IMR-90 (cell line): ENCODE data around the gene TMEM50B. TPM values are rescaled to one million over a fixed set of nuclear protein-coding genes. Genes with fewer than 3 reads are reported as not detected.

Experiments used
- ATAC-seq: fragments of 200-7000 bp; cut with Tn5 transposase; 2 replicates; pipeline ENCODE4 v1.9.1; 2020; ENCODE audit warnings: low read depth, mild to moderate bottlenecking, moderate library complexity
- BruUV-seq: library from RNA; stranded (reverse); fragments of 400-500 nt; replicated peaks from 2 replicates; lab custom pipeline; 2021; lab: Mats Ljungman, UMichigan
- CTCF ChIA-PET: fragments of 300-600 bp; formaldehyde crosslinking; extraction: SDS; loops from one replicate; lab custom pipeline; 2021; ENCODE audit warnings: antibody characterized with exemption; lab: Yijun Ruan, JAX
- POLR2A ChIA-PET: fragments of 300-600 bp; sonication (Branson Sonifier 250); formaldehyde crosslinking; loops from one replicate; lab custom pipeline; 2022; ENCODE audit warnings: antibody characterized with exemption; ENCODE audit not compliant: unreplicated experiment; lab: Charles Lee
- DNase-seq: peaks from one replicate; pipeline ENCODE4 v3.0.0; 2013
- H2AFZ ChIP-seq: replicated peaks from 2 replicates; pipeline ENCODE3; 2013; ENCODE audit warnings: low read length, mild to moderate bottlenecking; ENCODE audit not compliant: poor library complexity
- H2AK5ac ChIP-seq: 2 replicates; pipeline ENCODE4 v1.6.1; 2013; ENCODE audit warnings: low read depth, low read length, inconsistent platforms
- H2AK9ac ChIP-seq: replicated peaks from 2 replicates; pipeline ENCODE3; 2013; ENCODE audit warnings: mild to moderate bottlenecking, low read depth, low read length, moderate library complexity; ENCODE audit not compliant: poor library complexity
- H2BK120ac ChIP-seq: 2 replicates; pipeline ENCODE4 v1.6.1; 2013; ENCODE audit warnings: low read depth, low read length, inconsistent platforms
- H2BK15ac ChIP-seq: 3 replicates; pipeline ENCODE4 v1.6.1; 2013; ENCODE audit warnings: low read depth, low read length, inconsistent platforms
- H2BK20ac ChIP-seq: 2 replicates; pipeline ENCODE4 v1.6.1; 2013; ENCODE audit warnings: low read depth, mild to moderate bottlenecking, inconsistent platforms, low read length, moderate library complexity
- H2BK5ac ChIP-seq: 2 replicates; pipeline ENCODE4 v1.6.1; 2013; ENCODE audit warnings: mild to moderate bottlenecking, low read depth, low read length, inconsistent platforms; ENCODE audit not compliant: poor library complexity, severe bottlenecking
- H3K14ac ChIP-seq: replicated peaks from 2 replicates; pipeline ENCODE4 v1.6.1; 2013; ENCODE audit warnings: low read depth, low read length, inconsistent platforms
- H3K18ac ChIP-seq: 2 replicates; pipeline ENCODE4 v1.6.1; 2013; ENCODE audit warnings: low read depth, low read length, control low read depth
- H3K23ac ChIP-seq: 2 replicates; pipeline ENCODE4 v1.6.1; 2013; ENCODE audit warnings: low read depth, low read length, inconsistent platforms
- H3K27ac ChIP-seq: 2 replicates; pipeline ENCODE4 v1.5.1; 2013; ENCODE audit warnings: mild to moderate bottlenecking, control low read depth, low read length; ENCODE audit not compliant: insufficient read depth
- H3K27me3 ChIP-seq: 2 replicates; pipeline ENCODE4 v1.6.1; 2013; ENCODE audit warnings: low read length; ENCODE audit not compliant: control insufficient read depth, insufficient read depth
- H3K36me3 ChIP-seq: 2 replicates; pipeline ENCODE4 v1.6.1; 2013; ENCODE audit warnings: low read length, mixed read lengths; ENCODE audit not compliant: control insufficient read depth, insufficient read depth
- H3K4ac ChIP-seq: 2 replicates; pipeline ENCODE4 v1.6.1; 2013; ENCODE audit warnings: low read depth, low read length, inconsistent platforms
- H3K4me1 ChIP-seq: 2 replicates; pipeline ENCODE4 v1.6.1; 2013; ENCODE audit warnings: low read length, mixed read lengths; ENCODE audit not compliant: control insufficient read depth, insufficient read depth
- H3K4me2 ChIP-seq: 2 replicates; pipeline ENCODE4 v1.6.1; 2013; ENCODE audit warnings: low read depth, mild to moderate bottlenecking, control low read depth, low read length, moderate library complexity
- H3K4me3 ChIP-seq: 2 replicates; pipeline ENCODE4 v1.5.1; 2013; ENCODE audit warnings: low read depth, mild to moderate bottlenecking, control low read depth, low read length, moderate library complexity; ENCODE audit not compliant: insufficient read depth
- H3K56ac ChIP-seq: 2 replicates; pipeline ENCODE4 v1.6.1; 2013; ENCODE audit warnings: low read length, inconsistent platforms; ENCODE audit not compliant: insufficient read depth; ENCODE audit errors: extremely low read depth
- H3K79me1 ChIP-seq, 2 experiments: 2 replicates each; pipeline ENCODE4 v1.6.1; 2013; ENCODE audit warnings: low read length in 2 of 2, inconsistent platforms in 1 of 2, low read depth in 1 of 2
- H3K9ac ChIP-seq: 2 replicates; pipeline ENCODE4 v1.6.1; 2013; ENCODE audit warnings: low read depth, low read length, control low read depth
- H3K9me1 ChIP-seq: 2 replicates; pipeline ENCODE4 v1.6.1; 2013; ENCODE audit warnings: low read length, inconsistent platforms; ENCODE audit not compliant: insufficient read depth
- H3K9me3 ChIP-seq: 2 replicates; pipeline ENCODE4 v1.6.1; 2013; ENCODE audit warnings: low read length; ENCODE audit not compliant: control insufficient read depth, insufficient read depth
- H4K20me1 ChIP-seq: 2 replicates; pipeline ENCODE4 v1.6.1; 2013; ENCODE audit warnings: low read length, inconsistent platforms; ENCODE audit not compliant: insufficient read depth
- H4K5ac ChIP-seq: 2 replicates; pipeline ENCODE4 v1.6.1; 2013; ENCODE audit warnings: mild to moderate bottlenecking, low read depth, low read length, control low read depth
- H4K8ac ChIP-seq, 2 experiments: 2 replicates each; pipeline ENCODE4 v1.6.1; 2013; ENCODE audit warnings: low read depth in 2 of 2, low read length in 2 of 2, control low read depth in 1 of 2, inconsistent platforms in 1 of 2
- H4K91ac ChIP-seq: 2 replicates; pipeline ENCODE4 v1.6.1; 2013; ENCODE audit warnings: low read depth, low read length, inconsistent platforms; ENCODE audit not compliant: insufficient read depth
- BHLHE40 ChIP-seq: fragments of 150-350 bp; IDR thresholded peaks from 2 replicates; pipeline ENCODE4 v1.6.1; 2016; ENCODE audit warnings: mild to moderate bottlenecking, low read depth, low read length
- CEBPB ChIP-seq: IDR thresholded peaks from 2 replicates; pipeline ENCODE4 v1.6.1; 2012; ENCODE audit warnings: low read depth, low read length, improper control_type of control experiment
- CHD1 ChIP-seq: IDR thresholded peaks from 2 replicates; pipeline ENCODE4 v1.6.1; 2012; ENCODE audit warnings: low read depth, low read length, improper control_type of control experiment
- CTCF ChIP-seq: conservative IDR thresholded peaks from 2 replicates; pipeline ENCODE4 v1.5.1; 2012; ENCODE audit warnings: mild to moderate bottlenecking, low read depth, low read length, improper control_type of control experiment
- ELK1 ChIP-seq: fragments of 150-350 bp; IDR thresholded peaks from 2 replicates; pipeline ENCODE4 v1.6.1; 2016; ENCODE audit warnings: low read depth, mild to moderate bottlenecking, low read length, moderate library complexity, borderline replicate concordance
- FOS ChIP-seq: fragments of 150-350 bp; IDR thresholded peaks from 2 replicates; pipeline ENCODE4 v1.6.1; 2016; ENCODE audit warnings: low read depth, low read length
- MAFK ChIP-seq: IDR thresholded peaks from 2 replicates; pipeline ENCODE4 v1.6.1; 2012; ENCODE audit warnings: low read depth, low read length, improper control_type of control experiment
- MAZ ChIP-seq: IDR thresholded peaks from 2 replicates; pipeline ENCODE4 v1.6.1; 2012; ENCODE audit warnings: low read depth, mild to moderate bottlenecking, low read length, improper control_type of control experiment, moderate library complexity, borderline replicate concordance
- MXI1 ChIP-seq: IDR thresholded peaks from 2 replicates; pipeline ENCODE4 v1.6.1; 2012; ENCODE audit warnings: low read depth, mild to moderate bottlenecking, low read length, moderate library complexity, borderline replicate concordance
- NFE2L2 ChIP-seq: fragments of 150-350 bp; IDR thresholded peaks from 2 replicates; pipeline ENCODE4 v1.6.1; 2016; ENCODE audit warnings: low read depth, mild to moderate bottlenecking, low read length
- POLR2A ChIP-seq: IDR thresholded peaks from 2 replicates; pipeline ENCODE4 v1.6.1; 2012; ENCODE audit warnings: mild to moderate bottlenecking, low read depth, low read length
- RAD21 ChIP-seq: IDR thresholded peaks from 2 replicates; pipeline ENCODE4 v1.6.1; 2012; ENCODE audit warnings: low read length, improper control_type of control experiment
- RCOR1 ChIP-seq: IDR thresholded peaks from 2 replicates; pipeline ENCODE4 v1.6.1; 2012; ENCODE audit warnings: mild to moderate bottlenecking, low read length, improper control_type of control experiment; ENCODE audit not compliant: insufficient replicate concordance
- RFX5 ChIP-seq: IDR thresholded peaks from 2 replicates; pipeline ENCODE4 v1.8.0; 2012; ENCODE audit warnings: low read depth, mild to moderate bottlenecking, low read length, moderate library complexity
- SMC3 ChIP-seq: fragments of 150-350 bp; IDR thresholded peaks from 2 replicates; pipeline ENCODE4 v1.6.1; 2016; ENCODE audit warnings: low read depth, mild to moderate bottlenecking, antibody characterized with exemption, low read length, moderate library complexity
- WGBS, 2 experiments: methylation state at CpG; one replicate each; pipeline versions ENCODE4 v1.1.5 to v1.1.7; 2013; ENCODE audit warnings: missing lambda C conversion rate in 2 of 2; ENCODE audit not compliant: insufficient read length in 1 of 2; ENCODE audit errors: extremely low coverage in 2 of 2; 5-methylcytosine and 5-hydroxymethylcytosine counted together
- dilution Hi-C: fragments of 300-500 bp; cut with HindIII; formaldehyde crosslinking; loops from one replicate; pipeline ENCODE4 v1.14.3; 2018; ENCODE audit warnings: low sequenced_read_pairs; ENCODE audit not compliant: unreplicated experiment
- in situ Hi-C: fragments of 300-500 bp; cut with MboI; formaldehyde crosslinking; loops from 3 replicates; pipeline ENCODE4 v1.14.3; 2019; ENCODE audit warnings: low sequenced_read_pairs, inconsistent platforms, mixed read lengths
- intact Hi-C: fragments of 100-400 bp; cut with micrococcal nuclease; formaldehyde crosslinking; loops from 2 replicates; pipeline ENCODE4 v1.10.0; 2022
- polyA plus RNA-seq, 3 experiments: library from polyadenylated mRNA; depleted of rRNA; stranded (reverse); fragments of >200 nt; gene quantifications; 2 replicates each; pipeline ENCODE4 v1.2.3, GENCODE V29; 2012; ENCODE audit warnings: low replicate concordance in 1 of 3
- total RNA-seq: library from RNA; depleted of rRNA; stranded (reverse); fragments of >200 nt; gene quantifications from 2 replicates; pipeline ENCODE4 v1.2.3, GENCODE V29; 2012
- TF ChIP-seq, protein P1 (sequence below): fragments of 150-350 bp; IDR thresholded peaks from 2 replicates; pipeline ENCODE4 v1.6.1; 2017; ENCODE audit warnings: mild to moderate bottlenecking, antibody characterized with exemption, low read length, low read depth

TMEM50B gene
- total and polyA plus RNA-seq, 2 of the 4 experiments (the other 2 are of a cell fraction): 10.9 to 25.9 TPM

- Histone ChIP-seq H2BK120ac (no peak overlapping the region), H2BK5ac (no peak overlapping the region), H3K14ac (no peak overlapping the region), H3K56ac (no peak overlapping the region), H3K23ac (no peak overlapping the region), H3K79me1 (peaks cover 39 to 72% of the 10 kb centered on the region in 2 experiments), H2BK20ac (no peak overlapping the region), H4K5ac (no peak overlapping the region), H3K4ac (no peak overlapping the region), H2AK5ac (peak overlapping the region; percentile 4; the same call in 1 of the 2 replicates), H3K9ac (no peak overlapping the region), H3K36me3 (peaks cover 26% of the 10 kb centered on the region), H2AK9ac (no peak overlapping the region), H3K4me2 (no peak overlapping the region), H4K91ac (no peak overlapping the region), H3K9me3 (no peaks in the 10 kb centered on the region), H3K4me1 (peaks cover 6% of the 10 kb centered on the region), H4K8ac (no peak overlapping the region), H2AFZ (no peak overlapping the region), H3K18ac (no peak overlapping the region), H3K4me3 (no peak overlapping the region), H2BK15ac (no peak overlapping the region), H3K27ac (no peak overlapping the region), H3K9me1 (peaks cover 17% of the 10 kb centered on the region), H4K20me1 (peaks cover 73% of the 10 kb centered on the region), H3K27me3 (no peaks in the 10 kb centered on the region)
- no TSS peak for BruUV-seq
- intact Hi-C loops (no loop called here), dilution Hi-C loops (no loop called here), in situ Hi-C loops (no loop called here)
- TF ChIP-seq RFX5 (no peak), MAFK (no peak), RAD21 (no peak), MXI1 (no peak), BHLHE40 (no peak), NFE2L2 (no peak), CEBPB (no peak), RCOR1 (no peak), FOS (no peak), CTCF (no peak), CHD1 (no peak), ELK1 (no peak), SMC3 (no peak), POLR2A (no peak), MAZ (no peak)
- TF ChIP-seq, protein P1, sequence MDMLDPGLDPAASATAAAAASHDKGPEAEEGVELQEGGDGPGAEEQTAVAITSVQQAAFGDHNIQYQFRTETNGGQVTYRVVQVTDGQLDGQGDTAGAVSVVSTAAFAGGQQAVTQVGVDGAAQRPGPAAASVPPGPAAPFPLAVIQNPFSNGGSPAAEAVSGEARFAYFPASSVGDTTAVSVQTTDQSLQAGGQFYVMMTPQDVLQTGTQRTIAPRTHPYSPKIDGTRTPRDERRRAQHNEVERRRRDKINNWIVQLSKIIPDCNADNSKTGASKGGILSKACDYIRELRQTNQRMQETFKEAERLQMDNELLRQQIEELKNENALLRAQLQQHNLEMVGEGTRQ: no peak
- ChIA-PET CTCF (no interaction called here), POLR2A (no interaction called here)
- 90% methylated on average over 2 of the region's 9 CpGs; no CpG with 5 or more reads in 1 of the 2 experiments for WGBS, 2 experiments
- DNase-seq (no peak), ATAC-seq (no peak)
Measured at GRCh38 chr21:33412832-33413519, 66.8 kb downstream of the TMEM50B start.
